ENCODE data around the gene COLGALT1. TPM values are rescaled to one million over a fixed set of nuclear protein-coding genes. Genes with fewer than 3 reads are reported as not detected.
"Not testable (repeated sequence)": the region's sequence is repeated elsewhere in the genome, so short reads cannot be mapped to it uniquely, and the experiment has no call there.

The COLGALT1 gene
- total RNA-seq, 4 donors from 2014 or later, result 70.0 to 141 (median 115) TPM

- no peak for TF ChIP-seq CTCF (IDR thresholded peaks at IDR 0.05)
- ATAC-seq (ENCODE audit: low FRiP score) (no peak), DNase-seq (ENCODE audit: low spot score) (no peak)
Observed at GRCh38 chr19:17550076-17550667, 5.3 kb upstream of the COLGALT1 start.

- not testable (repeated sequence) for ATAC-seq (ENCODE audit: low FRiP score); DNase-seq (ENCODE audit: low spot score)
Observed at GRCh38 chr19:17552735-17553134, 2.7 kb upstream of the COLGALT1 start.

- DNase-seq (ENCODE audit: low spot score) (no peak), ATAC-seq (ENCODE audit: low FRiP score) (no peak)
- TF ChIP-seq CTCF (IDR thresholded peaks at IDR 0.05), result no peak
Observed at GRCh38 chr19:17553256-17553655, 2.2 kb upstream of the COLGALT1 start.

GRCh38 chr19:17554968-17555479 is 425 bp upstream of the COLGALT1 start:
- DNase-seq (ENCODE audit: low spot score) (no peak), ATAC-seq (ENCODE audit: low FRiP score) (no peak)
- no peak for TF ChIP-seq CTCF (IDR thresholded peaks at IDR 0.05)

- no peak for DNase-seq (ENCODE audit: low spot score)
- TF ChIP-seq CTCF (IDR thresholded peaks at IDR 0.05), result no peak
- peak; percentile 54 for ATAC-seq (ENCODE audit: low FRiP score)
Observed at GRCh38 chr19:17555929-17556813, 722 bp downstream of the COLGALT1 start.

- TF ChIP-seq CTCF (IDR thresholded peaks at IDR 0.05), result no peak
- DNase-seq (ENCODE audit: low spot score) (no peak), ATAC-seq (ENCODE audit: low FRiP score) (no peak)
Observed at GRCh38 chr19:17556995-17557394, 1.5 kb downstream of the COLGALT1 start.

GRCh38 chr19:17557466-17557865 is 2.0 kb downstream of the COLGALT1 start:
- DNase-seq (ENCODE audit: low spot score), result no peak
- no peak for ATAC-seq (ENCODE audit: low FRiP score)
- no peak for TF ChIP-seq CTCF (IDR thresholded peaks at IDR 0.05)

Measured in omental fat pad (tissue), 4 donors.